Cardiac muscle cell (in vitro differentiated cells and primary cell): ENCODE data around the gene EIF2AK2. TPM values are rescaled to one million over a fixed set of nuclear protein-coding genes. Genes with fewer than 3 reads are reported as not detected.

Experiments
- DNase-seq, 2 donors: peaks; one replicate each; pipeline versions ENCODE4 v3.0.0 to v3.0.0-alpha.2; 2010 to 2017; ENCODE audit warnings: low read depth in 1 of 2, low spot score in 1 of 2
- H3K27ac ChIP-seq: fragments of 200-600 bp; sonication (generic); 2 replicates; pipeline ENCODE4 v1.5.1; 2016
- H3K27me3 ChIP-seq: fragments of 200-600 bp; sonication (generic); 2 replicates; pipeline ENCODE4 v1.6.0; 2016; ENCODE audit warnings: control low read depth
- H3K36me3 ChIP-seq: fragments of 200-600 bp; sonication (generic); 2 replicates; pipeline ENCODE4 v1.5.1; 2016; ENCODE audit warnings: control low read depth
- H3K4me1 ChIP-seq: fragments of 200-600 bp; sonication (generic); 2 replicates; pipeline ENCODE4 v1.8.1; 2017; ENCODE audit warnings: low read depth, mild to moderate bottlenecking, mixed run types
- H3K4me3 ChIP-seq: fragments of 200-600 bp; sonication (generic); 2 replicates; pipeline ENCODE4 v1.5.1; 2016; ENCODE audit warnings: mild to moderate bottlenecking
- H3K9me3 ChIP-seq: fragments of 200-600 bp; sonication (generic); 2 replicates; pipeline ENCODE4 v1.5.1; 2017; ENCODE audit warnings: low read depth, mild to moderate bottlenecking, control low read depth
- CTCF ChIP-seq: IDR thresholded peaks from 2 replicates; pipeline ENCODE4 v1.5.1; 2012; ENCODE audit warnings: low read depth, mild to moderate bottlenecking, low read length
- polyA plus RNA-seq: library from polyadenylated mRNA; unstranded; fragments of >200 nt; fragmentation: Nextera tagmentation; extraction: Ambion mirVana; gene quantifications from 2 replicates; pipeline ENCODE4 v1.2.1, GENCODE V29; 2016
- total RNA-seq: library from RNA; depleted of rRNA; stranded (reverse); fragments of >200 nt; gene quantifications from 2 replicates; pipeline ENCODE4 v1.2.3, GENCODE V29; 2016

The EIF2AK2 gene
- total and polyA plus RNA-seq, 2 experiments from 2014 or later, result 12.3 to 12.5 TPM

DNA sequence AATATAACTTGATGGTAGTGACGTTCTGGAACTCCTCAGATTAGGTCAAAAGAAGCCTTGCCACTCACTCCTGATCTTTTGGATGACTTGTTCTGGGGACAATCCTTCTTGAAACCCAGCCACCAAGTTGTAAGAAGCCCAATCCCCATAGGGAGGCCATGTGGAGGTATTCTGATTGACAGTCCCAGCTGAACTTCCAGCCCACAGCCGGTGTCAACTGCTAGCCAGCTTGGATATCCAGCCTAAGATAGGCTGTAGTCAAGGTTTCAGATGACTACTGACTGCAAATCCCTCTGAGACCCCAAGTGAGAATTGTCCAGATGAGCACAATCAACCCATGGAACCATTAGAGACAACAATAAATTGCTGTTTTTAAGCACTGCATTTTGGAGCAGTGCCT lies 31.4 kb downstream of the EIF2AK2 start:
- no peak overlapping the region for H3K4me3 ChIP-seq
- no peaks in the 10 kb centered on the region for H3K27me3 ChIP-seq
- no peaks in the 10 kb centered on the region for H3K9me3 ChIP-seq
- H3K27ac ChIP-seq, result no peak overlapping the region
- H3K36me3 ChIP-seq, result peaks cover 3% of the 10 kb centered on the region
- no peak for DNase-seq
- TF ChIP-seq CTCF, result no peak
- no peaks in the 10 kb centered on the region for H3K4me1 ChIP-seq

- no peak for TF ChIP-seq CTCF
- H3K4me3 ChIP-seq, result no peak overlapping the region
- no peaks in the 10 kb centered on the region for H3K4me1 ChIP-seq
- DNase-seq, result no peak
- no peaks in the 10 kb centered on the region for H3K27me3 ChIP-seq
- peaks cover 3% of the 10 kb centered on the region for H3K36me3 ChIP-seq
- H3K9me3 ChIP-seq, result no peaks in the 10 kb centered on the region
- no peak overlapping the region for H3K27ac ChIP-seq
These were observed 37.6 kb downstream of the EIF2AK2 start for GRCh38 chr2:37119157-37119556.

- H3K36me3 ChIP-seq, result peaks cover 6% of the 10 kb centered on the region
- DNase-seq, result no peak
- H3K27ac ChIP-seq, result no peak overlapping the region
- no peaks in the 10 kb centered on the region for H3K4me1 ChIP-seq
- no peaks in the 10 kb centered on the region for H3K27me3 ChIP-seq
- H3K4me3 ChIP-seq, result no peak overlapping the region
- TF ChIP-seq CTCF, result no peak
- H3K9me3 ChIP-seq, result no peaks in the 10 kb centered on the region
These were observed 39.2 kb downstream of the EIF2AK2 start for GRCh38 chr2:37117566-37117965.

DNA sequence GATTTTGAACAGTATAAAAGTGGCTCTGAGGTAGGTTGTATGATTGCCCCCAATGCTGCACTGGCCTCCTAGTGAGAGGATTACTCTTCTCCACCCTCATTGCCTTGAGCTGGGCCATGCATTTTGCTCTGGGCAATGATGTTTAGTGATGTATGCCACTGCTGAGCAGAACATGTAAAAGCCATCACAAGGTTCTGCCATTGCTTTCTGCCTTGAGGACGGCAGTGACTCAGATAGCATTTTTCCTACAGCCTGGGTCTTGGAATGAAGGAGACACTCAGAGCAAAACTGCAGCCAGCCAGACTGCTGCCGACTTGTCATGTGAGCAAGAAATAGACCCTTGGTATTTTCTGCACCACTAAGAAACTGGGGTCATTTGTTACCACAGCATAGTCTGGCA lies 44.8 kb downstream of the EIF2AK2 start:
- peaks cover 12% of the 10 kb centered on the region for H3K36me3 ChIP-seq
- no peak overlapping the region for H3K27ac ChIP-seq
- no peaks in the 10 kb centered on the region for H3K27me3 ChIP-seq
- no peak for DNase-seq
- H3K9me3 ChIP-seq, result no peaks in the 10 kb centered on the region
- no peak overlapping the region for H3K4me3 ChIP-seq
- TF ChIP-seq CTCF, result no peak
- no peaks in the 10 kb centered on the region for H3K4me1 ChIP-seq

- H3K4me1 ChIP-seq, result no peaks in the 10 kb centered on the region
- no peak for DNase-seq
- TF ChIP-seq CTCF, result no peak
- no peaks in the 10 kb centered on the region for H3K9me3 ChIP-seq
- peaks cover 18% of the 10 kb centered on the region for H3K36me3 ChIP-seq
- no peak overlapping the region for H3K27ac ChIP-seq
- no peaks in the 10 kb centered on the region for H3K27me3 ChIP-seq
- no peak overlapping the region for H3K4me3 ChIP-seq
These were observed 46.2 kb downstream of the EIF2AK2 start for GRCh38 chr2:37110306-37111212.
